GM12878 (cell line): Measurements from ENCODE around the gene TSHZ3.

Source experiments
- ASH2L ChIP-seq: fragments of 300-600, 200-600 bp; sonication (generic); IDR thresholded peaks from 2 replicates; pipeline ENCODE4 v1.6.1; 2017; ENCODE audit warnings: low read depth, mild to moderate bottlenecking, borderline replicate concordance
- CEBPZ ChIP-seq: fragments of 150-350 bp; IDR thresholded peaks from 2 replicates; pipeline ENCODE4 v1.6.1; 2016; ENCODE audit warnings: low read depth, low read length
- CHD2 ChIP-seq: IDR thresholded peaks from 2 replicates; pipeline ENCODE4 v1.6.1; 2011; ENCODE audit warnings: low read depth, low read length, improper control_type of control experiment, borderline replicate concordance
- CTCF ChIP-seq, 3 experiments: IDR thresholded peaks in 2 of 3; conservative IDR thresholded peaks in 1 of 3; 2 replicates each; pipeline ENCODE4 v1.5.1; 2011; ENCODE audit warnings: low read depth in 3 of 3, low read length in 3 of 3, mild to moderate bottlenecking in 3 of 3, control low read depth in 2 of 3, moderate library complexity in 2 of 3, inconsistent platforms in 1 of 3, mixed read lengths in 1 of 3; ENCODE audit not compliant: control insufficient read depth in 2 of 3, insufficient read depth in 1 of 3; ENCODE audit errors: extremely low read depth in 1 of 3
- E2F4 ChIP-seq: IDR thresholded peaks from 2 replicates; pipeline ENCODE4 v1.6.1; 2012; ENCODE audit warnings: low read depth, low read length, improper control_type of control experiment
- KDM1A ChIP-seq: fragments of 200-600 bp; sonication (generic); IDR thresholded peaks from 2 replicates; pipeline ENCODE4 v1.6.1; 2016; ENCODE audit warnings: borderline replicate concordance
- MTA2 ChIP-seq: fragments of 450-650 bp; IDR thresholded peaks from 2 replicates; pipeline ENCODE4 v1.6.1; 2016; ENCODE audit warnings: low read depth, mild to moderate bottlenecking, moderate library complexity
- ZNF274 ChIP-seq: IDR thresholded peaks from one replicate; pipeline ENCODE4 v1.8.0; 2011; ENCODE audit not compliant: insufficient read length, insufficient read depth

- TF ChIP-seq CEBPZ (no peak), E2F4 (no peak), ASH2L (no peak), MTA2 (no peak), ZNF274 (no peak), CHD2 (no peak), CTCF (IDR thresholded peaks at IDR 0.05 in 2 of 3, conservative IDR thresholded peaks at IDR 0.05 in 1 of 3; ENCODE audit: control insufficient read depth in 2 of 3, extremely low read depth in 1 of 3, insufficient read depth in 1 of 3, low read depth in 3 of 3, low read length in 3 of 3) (no peak), KDM1A (no peak)
These were observed 34.3 kb upstream of the TSHZ3 start for GRCh38 chr19:31383553-31383952.
